Mucosa of descending colon (tissue), 3 donors: ENCODE results near the gene MMAB. TPM values are rescaled to one million over a fixed set of nuclear protein-coding genes. Genes with fewer than 3 reads are reported as not detected.

Experiments
- ATAC-seq: fragments of 200-7000 bp; cut with Tn5 transposase; one replicate; pipeline ENCODE4 v1.9.1; 2020; ENCODE audit warnings: mild to moderate bottlenecking, moderate library complexity
- DNase-seq, 3 donors: peaks; one replicate each; pipeline ENCODE4 v3.0.0-alpha.2; 2020
- H3K36me3 ChIP-seq: fragments of 200-600 bp; one replicate; pipeline ENCODE4 v1.8.0; 2021; ENCODE audit warnings: low read depth, mild to moderate bottlenecking
- H3K4me1 ChIP-seq: fragments of 200-600 bp; one replicate; pipeline ENCODE4 v1.8.0; 2021; ENCODE audit warnings: low read depth, mild to moderate bottlenecking
- H3K4me3 ChIP-seq: fragments of 200-600 bp; one replicate; pipeline ENCODE4 v1.8.0; 2021; ENCODE audit warnings: mild to moderate bottlenecking
- H3K9me3 ChIP-seq: fragments of 200-600 bp; one replicate; pipeline ENCODE4 v1.8.0; 2021; ENCODE audit warnings: mild to moderate bottlenecking
- CTCF ChIP-seq: fragments of 200-600 bp; IDR thresholded peaks from one replicate; pipeline ENCODE4 v1.8.0; 2022; ENCODE audit warnings: antibody characterized with exemption, mild to moderate bottlenecking
- intact Hi-C, 2 donors: fragments of 100-400 bp; cut with DNase I in 1 of 2; cut with micrococcal nuclease in 1 of 2; formaldehyde crosslinking; loops; one replicate each; pipeline versions ENCODE4 v1.11.0 to v1.11.1; 2022; cut with DNase I, micrococcal nuclease
- total RNA-seq, 3 donors: library from RNA; stranded (reverse); fragmentation: NEBNext Ultra II Directional in 2 of 3; extraction: Animal tissue kit (Norgen Biotek cat#: 25700) in 2 of 3; gene quantifications; one replicate each; pipeline versions ENCODE4 v1.2.1 to v1.2.4, GENCODE V29; 2021 to 2023
- donor health status: DM: no; HTN: no; CAD: no; lungs with moderate emphysema.
- donor health status: DM: no; HTN: no; CAD: no.
- donor health status: DM: no; HTN: yes; CAD: no.

MMAB gene
- total RNA-seq, 3 donors from 2014 or later: 29.9 to 45.5 (median 42.0) TPM

- Histone ChIP-seq H3K4me3 (no peak overlapping the region), H3K9me3 (no peaks in the 10 kb centered on the region), H3K36me3 (no peaks in the 10 kb centered on the region), H3K4me1 (no peaks in the 10 kb centered on the region)
- TF ChIP-seq CTCF: no peak
- ATAC-seq: peak; percentile 63
- intact Hi-C loops: no loop called here
- no peak for DNase-seq
Measured at GRCh38 chr12:109544955-109545531, 28.3 kb downstream of the MMAB start.

- H3K4me3 ChIP-seq: no peak overlapping the region
- no peaks in the 10 kb centered on the region for H3K36me3 ChIP-seq
- DNase-seq (no peak), ATAC-seq (no peak)
- intact Hi-C loops: no loop called here
- H3K9me3 ChIP-seq: no peaks in the 10 kb centered on the region
- H3K4me1 ChIP-seq: no peaks in the 10 kb centered on the region
- TF ChIP-seq CTCF: no peak
Measured at GRCh38 chr12:109542876-109543275, 30.4 kb downstream of the MMAB start.

GRCh38 chr12:109542014-109542413 is 31.3 kb downstream of the MMAB start:
- intact Hi-C loops: no loop called here
- no peak for ATAC-seq
- no peak for DNase-seq
- Histone ChIP-seq H3K4me3 (no peak overlapping the region), H3K9me3 (no peaks in the 10 kb centered on the region), H3K4me1 (no peaks in the 10 kb centered on the region), H3K36me3 (no peaks in the 10 kb centered on the region)
- no peak for TF ChIP-seq CTCF

GRCh38 chr12:109541413-109541726 is 31.9 kb downstream of the MMAB start:
- Histone ChIP-seq H3K36me3 (no peaks in the 10 kb centered on the region), H3K4me1 (no peaks in the 10 kb centered on the region), H3K4me3 (no peak overlapping the region), H3K9me3 (no peaks in the 10 kb centered on the region)
- TF ChIP-seq CTCF: no peak
- DNase-seq (no peak), ATAC-seq (no peak)
- intact Hi-C loops: no loop called here

- ATAC-seq: no peak
- Histone ChIP-seq H3K4me3 (no peak overlapping the region), H3K9me3 (no peaks in the 10 kb centered on the region), H3K36me3 (no peaks in the 10 kb centered on the region), H3K4me1 (no peaks in the 10 kb centered on the region)
- no peak for TF ChIP-seq CTCF
- DNase-seq: no peak
- intact Hi-C loops: no loop called here
Measured at GRCh38 chr12:109540526-109541412, 32.5 kb downstream of the MMAB start.
